M059J (cell line): ENCODE results near the gene DIP2B. TPM values are rescaled to one million over a fixed set of nuclear protein-coding genes. Genes with fewer than 3 reads are reported as not detected.

Experiments used
- DNase-seq: peaks from one replicate; pipeline ENCODE4 v3.0.0-alpha.2; 2012; ENCODE audit warnings: low read depth
- total RNA-seq: library from RNA; depleted of rRNA; stranded (reverse); fragments of >200 nt; shearing (Covaris generic); gene quantifications from 2 replicates; pipeline ENCODE4 v1.2.3, GENCODE V29; 2014

DIP2B gene
- total RNA-seq, 1 experiment from 2014 or later, result 22.0 TPM

DNA sequence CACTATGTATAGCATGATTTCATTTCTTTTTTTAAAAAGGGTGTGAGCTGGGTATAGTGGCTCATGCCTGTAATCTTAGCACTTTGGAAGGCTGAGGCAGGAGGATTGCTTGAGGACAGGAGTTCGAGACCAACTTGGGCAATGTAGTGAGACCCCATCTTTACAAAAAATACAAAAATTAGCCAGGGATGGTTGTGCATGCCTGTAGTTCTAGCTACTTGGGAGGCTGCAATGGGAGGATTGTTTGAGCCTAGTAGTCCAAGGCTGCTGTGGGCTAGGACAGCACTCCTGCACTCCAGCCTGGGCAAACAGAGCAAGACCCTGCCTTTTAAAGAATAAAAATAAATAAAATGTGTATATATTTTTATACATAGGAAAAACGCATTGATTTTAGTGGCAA lies 43.0 kb downstream of the DIP2B start:
- DNase-seq, result no peak

DNA sequence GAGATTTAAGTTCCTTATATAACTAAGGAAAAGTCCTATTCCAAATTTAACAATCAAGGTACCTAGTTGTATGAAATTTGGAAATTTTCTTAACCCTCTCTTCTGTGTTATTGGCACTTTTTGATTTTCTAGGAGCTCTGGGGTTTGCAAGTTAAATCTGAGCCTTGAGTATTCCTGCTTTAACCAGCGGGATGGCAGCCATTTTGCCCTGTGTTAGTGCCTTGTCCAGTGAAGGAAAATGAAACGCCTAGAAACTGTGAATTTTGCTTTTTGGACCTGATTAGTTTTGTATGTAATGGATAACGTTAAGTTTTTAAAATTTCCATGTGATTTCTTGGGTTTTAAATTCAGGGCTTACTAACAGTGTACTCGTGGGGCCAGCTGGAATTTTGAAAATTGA lies 45.1 kb downstream of the DIP2B start:
- DNase-seq, result no peak

DNA sequence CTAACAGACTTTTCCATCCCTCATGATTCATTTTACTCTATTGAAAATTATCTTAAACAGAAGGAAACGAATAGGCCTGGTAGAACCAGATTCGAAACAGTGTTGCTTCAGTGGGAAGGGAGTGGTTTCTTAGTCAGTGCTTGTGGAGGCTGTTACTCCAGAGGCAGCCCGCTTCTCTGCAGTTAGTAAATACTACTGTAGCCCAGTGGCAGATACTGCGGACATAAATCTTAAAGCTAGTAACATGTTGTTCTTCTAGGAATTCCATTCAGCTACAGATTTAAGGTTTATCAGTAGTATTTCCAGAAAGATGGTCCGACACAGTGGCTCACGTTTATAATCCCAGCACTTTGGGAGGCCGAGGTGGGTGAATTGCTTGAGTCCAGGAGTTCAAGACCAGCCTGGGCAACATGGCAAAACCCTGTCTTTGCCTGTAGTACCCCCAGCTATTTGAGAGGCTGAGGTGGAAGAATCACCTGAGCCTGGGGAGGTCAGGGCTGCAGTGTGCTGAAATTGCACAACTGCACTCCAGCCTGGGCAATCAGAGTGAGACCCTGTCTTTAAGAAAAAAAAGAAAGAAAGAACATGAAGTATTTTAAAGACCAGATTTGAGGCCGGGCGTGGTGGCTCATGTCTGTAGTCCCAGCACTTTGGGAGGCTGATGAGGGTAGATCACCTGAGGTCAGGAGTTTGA lies 45.9 kb downstream of the DIP2B start:
- no peak for DNase-seq

DNA sequence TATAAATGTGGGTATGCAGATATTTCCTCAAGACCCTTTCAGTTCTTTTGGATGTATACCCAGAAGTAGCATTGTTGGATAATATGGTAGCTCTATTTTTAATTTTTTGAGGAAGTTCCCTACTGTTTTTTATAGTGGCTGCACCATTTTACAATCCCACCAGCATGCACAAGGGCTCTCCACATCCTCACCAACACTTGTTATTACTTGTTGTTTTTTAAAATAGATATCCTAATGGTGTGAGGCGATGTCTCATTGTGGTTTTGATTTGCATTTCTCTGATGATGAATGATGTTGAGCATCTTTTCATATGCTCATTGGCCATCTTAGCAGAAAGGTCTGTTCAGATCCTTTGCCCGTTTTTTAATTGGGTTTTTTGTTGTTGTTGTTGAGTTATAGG lies 47.1 kb downstream of the DIP2B start:
- DNase-seq, result no peak

DNA sequence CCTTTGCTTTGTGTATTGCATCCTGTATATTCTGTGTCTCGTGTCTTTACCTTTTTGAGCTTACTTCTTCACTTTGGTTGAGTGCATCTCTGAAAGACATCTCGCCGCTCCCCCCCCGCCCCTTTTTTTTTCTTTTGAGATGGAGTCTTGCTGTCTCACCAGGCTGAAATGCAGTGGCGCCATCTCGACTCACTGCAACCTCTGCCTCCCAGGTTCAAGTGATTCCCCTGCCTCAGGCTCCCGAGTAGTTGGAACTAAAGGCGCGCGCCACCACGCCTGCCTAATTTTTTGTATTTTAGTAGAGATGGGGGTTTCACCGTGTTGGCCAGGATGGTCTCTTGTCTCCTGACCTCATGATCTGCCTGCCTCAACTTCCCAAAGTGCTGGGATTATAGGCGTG lies 49.9 kb downstream of the DIP2B start:
- DNase-seq, result no peak

DNA sequence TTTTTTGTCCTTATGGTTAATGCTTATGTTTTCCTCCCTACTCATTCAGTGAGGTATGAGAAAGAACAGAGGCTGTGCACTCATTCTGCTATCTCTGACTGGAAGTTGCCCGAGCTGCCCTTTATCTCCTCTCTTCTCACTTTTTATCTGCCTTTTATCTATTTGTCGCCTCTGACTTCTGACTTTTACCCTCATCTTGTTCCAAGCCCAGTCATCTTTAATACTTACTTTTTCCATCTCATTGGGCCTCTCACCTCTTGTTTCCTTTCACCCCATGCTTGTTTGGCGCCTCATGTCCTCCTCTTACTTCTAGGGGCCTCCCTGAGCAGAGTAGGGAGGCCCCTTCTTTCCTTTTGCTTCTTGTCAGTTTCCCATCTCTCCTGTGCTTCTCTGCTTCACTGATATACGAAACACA lies 50.7 kb downstream of the DIP2B start:
- no peak for DNase-seq

DNA sequence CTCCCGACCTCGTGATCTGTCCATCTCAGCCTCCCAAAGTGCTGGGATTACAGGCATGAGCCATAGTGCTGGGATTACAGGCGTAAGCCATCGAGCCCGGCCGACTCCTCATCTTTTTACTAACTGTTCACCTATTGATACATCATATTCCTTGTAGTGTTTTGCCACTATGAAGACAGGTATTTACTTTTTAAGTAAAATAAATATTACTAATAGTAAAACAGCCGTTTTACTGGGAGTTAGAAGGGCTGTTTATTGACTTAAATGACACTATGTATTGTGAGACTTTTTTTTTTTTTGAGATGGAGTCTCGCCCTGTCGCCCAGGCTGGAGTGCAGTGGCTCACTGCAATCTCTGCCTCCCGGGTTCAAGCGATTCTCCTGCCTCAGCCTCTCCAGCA lies 51.5 kb downstream of the DIP2B start:
- no peak for DNase-seq

DNA sequence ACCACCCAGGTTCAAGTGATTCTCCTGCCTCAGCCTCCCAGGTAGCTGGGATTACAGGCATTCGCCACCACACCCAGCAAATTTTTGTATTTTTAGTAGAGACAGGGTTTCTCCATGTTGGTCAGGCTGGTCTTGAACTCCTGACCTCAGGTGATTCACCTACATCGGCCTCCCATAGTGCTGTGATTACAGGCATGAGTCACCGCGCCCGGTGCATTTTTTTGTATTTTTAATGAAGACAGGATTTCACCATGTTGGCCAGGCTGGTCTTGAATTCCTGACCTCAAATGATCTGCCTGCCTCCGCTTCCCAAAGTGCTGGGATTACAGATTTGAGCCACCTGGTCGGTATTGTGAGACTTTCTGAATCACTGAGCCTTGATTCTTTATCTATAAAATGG lies 52.0 kb downstream of the DIP2B start:
- DNase-seq, result peak; percentile 95

DNA sequence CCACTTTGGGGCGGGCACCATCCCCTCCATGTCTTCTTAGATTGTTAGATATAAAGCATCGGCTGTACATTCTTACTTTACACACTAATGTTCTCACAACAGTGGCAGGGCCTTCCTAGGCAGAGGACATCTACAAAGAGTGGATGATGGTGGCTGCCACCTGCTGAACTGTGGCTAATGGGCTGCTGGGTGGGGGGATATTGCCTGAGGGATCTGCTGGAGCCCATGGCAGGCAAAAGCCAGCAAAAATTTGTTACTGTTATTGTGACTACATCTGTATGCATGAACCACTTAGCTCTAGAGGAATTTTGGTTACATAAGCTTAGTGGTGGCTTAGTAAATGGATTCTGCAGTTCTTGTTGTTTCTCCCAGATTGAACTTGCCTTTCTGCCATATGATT lies 52.6 kb downstream of the DIP2B start:
- DNase-seq, result no peak

DNA sequence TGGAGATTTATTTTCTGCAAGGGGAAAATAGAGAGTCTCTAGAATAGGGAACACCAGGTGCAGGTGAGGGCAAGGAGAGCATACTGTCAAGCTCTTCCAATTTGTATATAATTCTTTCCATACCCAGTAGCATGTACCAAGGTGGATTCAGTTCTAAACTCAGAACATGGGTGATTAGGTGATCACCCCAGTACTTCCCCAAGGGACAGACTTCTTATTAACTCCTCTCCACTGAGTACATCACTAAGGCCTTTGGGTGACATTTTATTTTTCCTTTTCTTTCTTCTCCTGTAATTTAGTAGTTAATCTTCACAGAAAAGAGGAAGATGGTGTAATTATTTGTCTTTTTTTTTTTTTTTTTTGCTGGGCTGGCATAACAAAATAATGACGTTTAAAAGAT lies 54.2 kb downstream of the DIP2B start:
- no peak for DNase-seq

DNA sequence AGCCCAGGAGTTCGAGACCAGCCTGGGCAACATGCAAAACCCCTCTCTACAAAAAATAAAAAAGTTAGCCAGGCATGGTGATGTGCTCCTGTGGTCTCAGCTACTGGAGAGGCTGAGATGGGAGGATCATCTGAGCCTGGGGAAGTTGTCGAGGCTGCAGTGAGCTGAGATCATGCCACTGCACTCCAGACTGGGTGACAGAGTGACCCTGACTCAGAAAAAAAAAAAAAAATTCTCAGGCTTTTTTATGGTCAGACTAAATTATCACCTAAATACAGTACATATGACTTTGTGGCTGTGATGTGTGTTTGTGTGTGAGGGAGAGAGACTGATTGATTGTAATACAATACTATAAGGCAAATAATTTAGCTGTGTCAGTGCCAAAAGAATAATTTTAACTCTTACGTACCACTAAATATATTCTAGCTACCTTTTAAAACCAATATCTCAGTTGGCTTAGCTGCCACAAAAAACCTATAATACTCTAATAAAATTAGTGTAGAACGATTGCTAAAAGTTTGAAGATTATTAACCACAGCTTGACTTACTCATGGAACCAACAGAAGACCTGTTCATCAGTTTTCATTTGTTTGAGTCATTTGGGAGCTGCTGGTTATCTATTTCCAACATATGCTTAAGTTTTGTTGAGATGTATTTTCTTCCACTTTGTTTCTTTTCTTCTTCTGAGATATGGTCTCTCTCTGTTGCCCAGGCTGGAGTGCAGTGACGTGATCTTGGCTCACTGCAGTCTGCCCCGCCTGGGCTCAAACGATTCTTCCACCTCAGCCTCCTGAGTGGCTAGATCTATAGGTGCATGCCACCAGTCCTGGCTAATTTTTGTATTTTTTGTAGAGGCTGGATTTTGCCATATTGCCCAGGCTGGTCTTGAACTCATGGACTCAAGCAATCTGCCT lies 58.0 kb downstream of the DIP2B start:
- DNase-seq, result no peak

DNA sequence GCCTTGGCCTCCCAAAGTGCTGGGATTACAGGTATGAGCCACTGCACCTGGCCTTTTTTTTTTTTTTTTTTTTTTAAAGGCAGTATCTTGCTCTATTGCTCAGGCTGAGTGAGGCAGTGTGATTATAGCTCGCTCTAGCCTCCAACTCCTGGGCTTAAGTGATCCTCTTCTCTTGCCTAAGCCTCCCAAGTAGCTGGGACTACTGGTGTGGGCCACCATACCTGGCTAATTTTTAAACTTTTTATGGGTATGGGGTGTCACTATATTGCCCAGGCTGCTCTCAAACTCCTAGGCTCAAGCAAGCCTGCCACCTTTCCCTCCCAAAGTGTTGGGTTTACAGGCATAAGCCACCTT lies 58.6 kb downstream of the DIP2B start:
- DNase-seq, result no peak

DNA sequence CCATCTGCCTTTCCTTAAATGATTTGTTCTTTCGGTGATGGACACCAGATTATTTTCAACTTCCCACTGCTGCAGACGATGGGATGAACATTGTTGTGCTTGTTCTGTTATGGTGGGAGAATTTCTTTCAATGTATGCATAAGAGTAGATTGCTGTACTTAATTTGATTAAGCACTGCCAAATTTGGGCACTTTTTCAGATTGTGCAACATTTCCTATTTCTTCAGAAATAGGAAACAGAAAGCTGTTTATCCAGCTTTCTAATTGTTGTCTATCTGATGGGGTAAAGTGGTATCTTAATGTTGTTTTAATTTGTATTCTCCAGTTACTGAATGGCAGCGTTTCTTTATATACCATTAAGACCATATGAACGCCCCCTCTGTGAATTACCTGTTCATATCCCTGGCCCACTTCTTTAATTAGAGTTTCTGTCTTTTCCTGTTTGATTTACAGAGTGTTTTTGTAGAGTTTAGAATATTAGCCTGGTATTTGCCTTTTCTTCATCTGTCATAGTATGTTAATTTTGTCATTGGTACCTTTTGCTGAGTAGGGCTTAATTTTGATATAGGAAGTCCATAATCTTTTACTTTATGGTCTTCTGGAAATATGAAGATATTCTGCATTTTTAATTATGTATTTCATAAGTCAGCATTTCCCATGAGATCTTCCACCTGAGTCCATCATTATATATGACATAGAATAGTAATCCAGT lies 59.6 kb downstream of the DIP2B start:
- DNase-seq, result no peak

DNA sequence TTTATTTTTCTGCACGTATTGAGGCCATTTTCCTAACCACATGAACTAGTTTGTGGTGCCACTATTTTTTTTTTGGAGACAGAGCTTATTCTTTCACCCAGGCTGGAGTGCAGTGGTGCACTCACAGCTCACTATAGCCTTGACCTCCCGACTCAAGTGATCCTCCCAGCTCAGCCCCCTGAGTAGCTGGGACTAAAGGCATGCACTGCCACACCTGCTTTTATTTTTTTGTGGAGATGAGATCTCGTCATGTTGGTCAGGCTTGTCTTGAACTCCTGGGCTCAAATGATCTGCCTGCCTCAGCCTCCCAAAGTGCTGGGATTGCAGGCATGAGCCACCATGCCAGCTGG lies 60.1 kb downstream of the DIP2B start:
- no peak for DNase-seq

DNA sequence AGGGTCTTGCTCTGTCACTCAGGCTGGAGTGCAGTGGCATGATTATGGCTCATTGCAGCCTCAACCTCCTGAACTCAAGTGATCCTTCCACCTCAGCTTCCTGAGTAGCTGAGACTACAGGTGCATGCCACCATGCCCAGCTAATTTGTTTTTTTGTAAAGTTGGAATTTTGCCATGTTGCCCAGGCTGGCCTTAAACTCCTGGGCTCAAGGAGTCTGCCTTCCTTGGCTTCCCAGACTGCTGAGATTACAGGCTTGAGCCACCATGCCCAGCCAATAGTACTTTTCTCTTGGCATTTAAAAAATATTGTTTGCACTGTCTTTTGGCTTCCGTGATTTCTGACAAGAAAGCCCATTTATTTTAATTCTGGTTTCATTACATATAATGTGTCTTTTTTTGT lies 61.3 kb downstream of the DIP2B start:
- DNase-seq, result peak; percentile 43

DNA sequence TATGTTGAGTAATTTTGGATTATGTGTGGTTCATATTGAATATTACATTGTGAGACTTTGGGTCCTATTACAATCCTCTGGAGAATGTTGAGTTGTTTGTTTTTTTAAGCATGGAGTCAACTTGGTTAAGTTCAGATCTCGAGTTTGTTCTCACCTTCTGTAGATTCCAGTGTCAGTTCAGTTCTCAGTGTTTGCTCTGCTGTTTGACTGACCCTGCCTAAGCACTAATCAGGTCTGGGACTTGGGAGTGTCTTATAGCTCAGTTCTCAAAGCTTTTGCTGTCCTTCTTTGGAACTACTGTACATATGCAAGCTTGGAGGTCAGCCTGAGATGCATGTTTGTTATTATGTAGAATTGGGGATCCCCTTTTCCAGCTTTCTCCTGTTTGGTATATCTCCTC lies 63.1 kb downstream of the DIP2B start:
- peak; percentile 64 for DNase-seq

DNA sequence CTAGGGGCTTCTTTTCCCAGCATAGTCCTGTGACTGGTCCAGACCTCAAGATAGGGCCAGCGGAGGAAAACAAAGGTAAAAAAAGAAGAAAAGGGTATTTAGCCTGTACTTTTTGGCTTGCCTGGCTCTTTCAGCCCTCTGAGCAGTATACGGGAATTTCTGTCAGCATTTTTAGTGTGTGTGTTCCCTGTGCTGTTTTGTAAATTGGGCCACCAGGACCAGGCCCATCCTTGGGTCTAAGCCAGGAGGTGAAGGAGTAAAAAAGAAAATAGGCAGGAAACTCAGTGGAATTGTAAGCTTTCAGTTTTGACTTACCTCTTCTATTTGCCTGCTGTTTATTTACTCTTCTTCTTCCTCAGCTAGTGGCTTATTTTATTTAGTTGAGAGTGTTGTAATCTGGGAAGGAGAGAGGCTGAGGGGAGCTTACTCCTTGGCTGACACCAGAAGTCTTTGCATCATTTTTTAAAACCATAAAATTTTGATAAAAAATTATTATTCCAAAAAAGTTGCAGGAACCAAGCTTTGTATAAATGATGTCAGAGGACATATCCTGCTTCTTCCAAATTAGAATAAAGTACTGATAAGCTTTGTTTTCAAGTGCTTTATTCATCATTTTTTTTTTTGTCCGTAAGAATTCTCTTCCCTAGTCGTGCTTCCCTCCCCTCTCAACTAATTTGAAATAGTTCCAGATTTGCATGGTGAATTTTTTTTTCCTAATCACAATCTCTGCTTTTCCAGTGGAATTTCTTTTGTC lies 63.7 kb downstream of the DIP2B start:
- peak; percentile 48 for DNase-seq

DNA sequence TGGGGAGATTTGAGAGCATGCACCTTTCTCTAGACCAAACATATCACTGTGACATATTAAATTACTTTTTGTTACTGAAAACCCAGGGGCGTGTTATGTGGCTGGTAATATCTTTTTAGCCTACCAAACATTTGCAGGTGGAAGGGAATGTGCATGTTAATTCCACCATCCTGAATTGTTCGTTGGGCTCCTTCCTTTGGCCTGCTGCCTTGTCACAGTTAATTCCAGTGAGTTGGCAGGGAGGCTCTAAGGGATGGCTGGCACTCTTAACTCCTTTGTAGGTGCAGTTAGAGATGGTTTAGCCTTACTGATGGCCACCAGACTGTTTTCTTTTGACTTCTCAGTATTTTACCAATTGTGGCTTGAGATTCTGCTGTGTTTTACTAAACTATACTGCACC lies 64.5 kb downstream of the DIP2B start:
- peak; percentile 58 for DNase-seq

DNA sequence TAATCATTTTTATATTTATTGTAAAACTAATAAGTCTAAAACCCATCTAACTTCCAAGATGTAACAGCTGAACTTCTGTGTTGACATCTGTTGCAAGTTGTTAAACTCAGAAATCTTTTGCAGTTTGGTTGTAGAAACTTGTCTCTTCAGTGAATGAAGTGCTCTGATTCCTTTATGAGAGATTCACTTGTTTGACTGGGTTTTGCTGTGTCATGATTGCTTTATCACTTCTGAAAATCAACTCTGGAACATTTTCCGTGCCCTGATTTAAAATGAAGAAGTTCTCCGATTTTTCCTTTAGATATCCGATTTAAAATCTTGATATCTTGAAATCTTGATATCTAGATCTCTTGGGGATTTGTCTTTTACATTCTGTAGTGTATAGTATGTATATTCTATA lies 65.1 kb downstream of the DIP2B start:
- DNase-seq, result no peak

DNA sequence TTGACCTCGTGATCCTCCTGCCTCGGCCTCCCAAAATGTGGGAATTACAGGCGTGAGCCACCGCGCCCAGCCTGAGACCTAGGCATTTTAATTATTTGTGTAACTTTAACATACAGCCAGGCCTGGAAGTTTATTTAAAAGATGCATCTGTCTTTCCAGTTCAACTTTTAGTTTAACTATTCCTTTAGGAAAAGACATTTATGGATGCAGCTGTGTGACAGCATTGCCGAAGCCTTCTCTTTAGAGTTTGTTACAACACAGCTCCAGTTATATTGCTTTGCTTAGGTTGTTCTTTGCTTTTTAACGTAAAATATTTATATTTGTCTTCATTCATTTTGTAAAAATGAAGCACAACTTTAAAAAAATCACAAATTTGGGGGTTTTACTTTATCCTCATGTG lies 67.0 kb downstream of the DIP2B start:
- no peak for DNase-seq

DNA sequence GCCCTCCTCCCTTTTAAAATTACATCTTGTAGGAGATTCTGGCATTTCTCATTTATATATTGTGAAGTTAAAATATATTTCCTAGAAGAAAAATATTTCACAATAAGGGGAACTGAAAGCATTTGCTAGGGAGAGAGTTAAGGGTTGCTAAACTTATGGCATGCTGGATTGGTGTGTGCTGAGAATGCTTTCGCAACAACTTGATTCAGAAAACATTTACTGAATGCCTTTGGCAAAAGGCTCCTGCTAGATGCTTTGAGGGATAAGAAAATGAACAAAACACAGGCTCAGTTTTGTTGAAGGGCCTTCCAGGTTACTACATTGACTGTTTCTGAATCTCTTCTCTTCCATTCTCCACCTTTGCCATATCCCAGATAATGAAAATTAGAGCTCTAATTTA lies 67.5 kb downstream of the DIP2B start:
- peak; percentile 74 for DNase-seq

DNA sequence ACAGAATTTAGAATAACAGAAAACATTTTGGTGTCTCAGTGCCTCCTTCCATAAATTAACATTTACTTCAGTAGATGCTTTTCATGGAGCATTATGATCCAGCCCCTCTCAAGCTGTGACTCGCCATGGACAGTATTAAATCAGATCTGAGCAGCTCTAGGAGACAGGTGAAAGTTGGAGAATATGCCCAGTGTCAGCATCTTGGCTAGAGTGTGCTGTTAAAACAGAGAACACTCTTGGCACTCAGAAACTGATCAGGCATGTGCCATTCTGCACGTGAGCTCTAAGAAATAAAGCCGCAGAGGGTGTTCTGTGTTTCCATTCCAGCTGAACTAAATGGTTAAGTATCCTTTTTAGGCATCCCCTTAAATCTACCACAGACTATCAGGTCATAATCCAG lies 68.0 kb downstream of the DIP2B start:
- peak; percentile 33 for DNase-seq
